HCT116 (cell line): Measurements from ENCODE around the gene CFAP74. TPM values are rescaled to one million over a fixed set of nuclear protein-coding genes. Genes with fewer than 3 reads are reported as not detected.

ENCODE experiments used
- ATAC-seq: fragments of 200-7000 bp; cut with Tn5 transposase; 2 replicates; pipeline ENCODE4 v1.9.1; 2020; ENCODE audit warnings: mild to moderate bottlenecking, moderate library complexity
- BruUV-seq: library from RNA; stranded (reverse); fragments of 400-500 nt; replicated peaks from 2 replicates; lab custom pipeline; 2021; lab: Mats Ljungman, UMichigan
- CTCF ChIA-PET: fragments of 300-600 bp; sonication (Branson Sonifier 250); formaldehyde crosslinking; loops from one replicate; lab custom pipeline; 2021; ENCODE audit warnings: antibody characterized with exemption; lab: Charles Lee
- POLR2A ChIA-PET: fragments of 300-600, 350-600 bp; sonication (Branson Sonifier 250); formaldehyde crosslinking; loops from one replicate; lab custom pipeline; 2021; ENCODE audit warnings: antibody characterized with exemption; lab: Charles Lee
- RAD21 ChIA-PET, 2 experiments: fragments of 300-600 bp; sonication (Branson Sonifier 250); formaldehyde crosslinking; loops; one replicate each; lab custom pipeline; 2023; ENCODE audit warnings: low total read pairs in 2 of 2; ENCODE audit not compliant: uncharacterized antibody in 2 of 2, unreplicated experiment in 2 of 2, low non-redundant PET in 1 of 2; lab: Charles Lee
- DNase-seq: peaks from one replicate; pipeline ENCODE4 v3.0.0-alpha.2; 2010; ENCODE audit warnings: low read depth, low spot score
- H2AFZ ChIP-seq: fragments of 200-600 bp; shearing (Covaris generic), sonication (generic); 2 replicates; pipeline ENCODE4 v1.6.1; 2017; ENCODE audit warnings: low read depth, mixed run types, mixed read lengths, antibody characterized with exemption, low read length; ENCODE audit not compliant: poor library complexity, severe bottlenecking
- H3K27ac ChIP-seq: 2 replicates; pipeline ENCODE4 v1.5.1; 2012; ENCODE audit warnings: low read depth, low read length
- H3K27me3 ChIP-seq: fragments of 200-600 bp; sonication (generic); 2 replicates; pipeline ENCODE4 v1.6.1; 2016; ENCODE audit warnings: mixed run types, low read length, mixed read lengths; ENCODE audit not compliant: insufficient read depth
- H3K36me3 ChIP-seq, 2 experiments: fragments of 200-500 bp in 1 of 2; fragments of 200-600 bp in 1 of 2; sonication (Bioruptor generic) in 1 of 2; sonication (generic) in 1 of 2; 2 replicates each; pipeline versions ENCODE4 v1.5.1 to v1.6.1; 2014 to 2016; ENCODE audit warnings: low read length in 2 of 2, inconsistent platforms in 1 of 2, mixed read lengths in 1 of 2, mixed run types in 1 of 2; ENCODE audit not compliant: insufficient read depth in 2 of 2, control insufficient read depth in 1 of 2
- H3K4me1 ChIP-seq, 2 experiments: fragments of 200-600 bp in 1 of 2; sonication (generic) in 1 of 2; 2 replicates each; pipeline versions ENCODE4 v1.5.1 to v1.6.1; 2012 to 2017; ENCODE audit warnings: low read length in 2 of 2, inconsistent platforms in 1 of 2, mild to moderate bottlenecking in 1 of 2, mixed read lengths in 1 of 2, mixed run types in 1 of 2, moderate library complexity in 1 of 2; ENCODE audit not compliant: insufficient read depth in 2 of 2, control insufficient read depth in 1 of 2
- H3K4me2 ChIP-seq: fragments of 200-600 bp; sonication (generic); 2 replicates; pipeline ENCODE4 v1.6.1; 2017; ENCODE audit warnings: mixed run types, low read length, mixed read lengths
- H3K4me3 ChIP-seq, 2 experiments: fragments of 200-600 bp in 1 of 2; sonication (generic) in 1 of 2; replicated peaks in 1 of 2; 2 replicates each; pipeline ENCODE4 v1.5.1; 2011 to 2016; ENCODE audit warnings: low read length in 2 of 2, control low read depth in 1 of 2, low read depth in 1 of 2, mild to moderate bottlenecking in 1 of 2, mixed read lengths in 1 of 2, mixed run types in 1 of 2
- H3K79me2 ChIP-seq: fragments of 200-600 bp; sonication (generic); 2 replicates; pipeline ENCODE4 v1.6.1; 2017; ENCODE audit warnings: mild to moderate bottlenecking, mixed run types, low read length, moderate library complexity, mixed read lengths; ENCODE audit not compliant: insufficient read depth
- H3K9ac ChIP-seq: fragments of 200-600 bp; sonication (generic); 2 replicates; pipeline ENCODE4 v1.6.1; 2016; ENCODE audit warnings: low read length, mixed read lengths
- H3K9me2 ChIP-seq: fragments of 200-600 bp; sonication (generic), shearing (Covaris generic); 2 replicates; pipeline ENCODE4 v1.6.1; 2017; ENCODE audit warnings: mixed run types, mild to moderate bottlenecking, moderate library complexity; ENCODE audit not compliant: insufficient read depth
- H3K9me3 ChIP-seq, 2 experiments: fragments of 200-500 bp in 1 of 2; fragments of 200-600 bp in 1 of 2; sonication (Bioruptor generic) in 1 of 2; sonication (generic) in 1 of 2; 2 replicates each; pipeline ENCODE4 v1.6.1; 2014 to 2017; ENCODE audit warnings: low read length in 2 of 2, mixed read lengths in 2 of 2, inconsistent platforms in 1 of 2, low read depth in 1 of 2, mild to moderate bottlenecking in 1 of 2, mixed run types in 1 of 2, moderate library complexity in 1 of 2; ENCODE audit not compliant: control insufficient read depth in 1 of 2, insufficient read depth in 1 of 2
- H4K20me1 ChIP-seq: fragments of 200-600 bp; sonication (generic), shearing (Covaris generic); 2 replicates; pipeline ENCODE4 v1.6.1; 2017; ENCODE audit warnings: mixed run types, mild to moderate bottlenecking, moderate library complexity; ENCODE audit not compliant: insufficient read depth
- EGR1 ChIP-seq: IDR thresholded peaks from 2 replicates; pipeline ENCODE4 v1.6.1; 2012; ENCODE audit warnings: low read depth
- EZH2 ChIP-seq: fragments of 200-600 bp; sonication (generic); IDR thresholded peaks from 2 replicates; pipeline ENCODE4 v1.6.1; 2017; ENCODE audit warnings: antibody characterized with exemption, mixed run types
- ZFX ChIP-seq: fragments of 450-650 bp; IDR thresholded peaks from 2 replicates; pipeline ENCODE4 v1.6.1; 2017
- intact Hi-C: fragments of 100-400 bp; cut with micrococcal nuclease; formaldehyde crosslinking; loops from 2 replicates; pipeline ENCODE4 v1.10.0; 2022
- total RNA-seq: library from RNA; stranded (reverse); gene quantifications from one replicate; pipeline ENCODE4 v1.2.1, GENCODE V29; 2021; ENCODE audit not compliant: unreplicated experiment

Gene CFAP74
- total RNA-seq, 1 experiment from 2014 or later: 4.9 TPM

- no peaks in the 10 kb centered on the region for H3K27me3 ChIP-seq
- ChIA-PET CTCF (no interaction called here), POLR2A (no interaction called here), RAD21 (interaction anchor here in 1 of 2 experiments (0.7 kb wide), 1 partner anchor 31 kb away, joined by 3 read pairs; no protein-coding TSS in a partner anchor)
- no peak overlapping the region for H3K27ac ChIP-seq
- H3K9me2 ChIP-seq: no peaks in the 10 kb centered on the region
- no peak for DNase-seq
- no peaks in the 10 kb centered on the region for H3K36me3 ChIP-seq
- peaks cover 0 to 2% of the 10 kb centered on the region in 2 experiments; a peak in 3 of 4 replicates for H3K4me1 ChIP-seq
- H3K4me2 ChIP-seq: no peak overlapping the region
- TF ChIP-seq ZFX: no peak
- no peaks in the 10 kb centered on the region for H3K9me3 ChIP-seq
- no peak for ATAC-seq
- intact Hi-C loops: no loop called here
- H3K9ac ChIP-seq: no peak overlapping the region
- no TSS peak for BruUV-seq
- H3K79me2 ChIP-seq: no peaks in the 10 kb centered on the region
- H3K4me3 ChIP-seq: no peak overlapping the region
- no peak overlapping the region for H2AFZ ChIP-seq
- H4K20me1 ChIP-seq: no peaks in the 10 kb centered on the region
Observed at GRCh38 chr1:2009101-2010053, 5.8 kb upstream of the CFAP74 start.

- ATAC-seq (no peak), DNase-seq (no peak)
- Histone ChIP-seq H3K79me2 (no peaks in the 10 kb centered on the region), H2AFZ (no peak overlapping the region), H4K20me1 (no peaks in the 10 kb centered on the region), H3K27me3 (no peaks in the 10 kb centered on the region), H3K4me2 (no peak overlapping the region), H3K4me3 (no peak overlapping the region), H3K9ac (no peak overlapping the region), H3K36me3 (no peaks in the 10 kb centered on the region), H3K27ac (no peak overlapping the region), H3K9me3 (no peaks in the 10 kb centered on the region), H3K4me1 (peaks cover 9 to 18% of the 10 kb centered on the region in 2 experiments; a peak in 3 of 4 replicates), H3K9me2 (no peaks in the 10 kb centered on the region)
- ChIA-PET POLR2A (no interaction called here), RAD21 (no interaction called here), CTCF (no interaction called here)
- intact Hi-C loops: no loop called here
- no TSS peak for BruUV-seq
- TF ChIP-seq EZH2 (no peak), EGR1 (no peak)
Observed at GRCh38 chr1:2004856-2005255, 1.3 kb upstream of the CFAP74 start.
